ENCODE measurements around the gene TNP2.

The TNP2 gene

DNA sequence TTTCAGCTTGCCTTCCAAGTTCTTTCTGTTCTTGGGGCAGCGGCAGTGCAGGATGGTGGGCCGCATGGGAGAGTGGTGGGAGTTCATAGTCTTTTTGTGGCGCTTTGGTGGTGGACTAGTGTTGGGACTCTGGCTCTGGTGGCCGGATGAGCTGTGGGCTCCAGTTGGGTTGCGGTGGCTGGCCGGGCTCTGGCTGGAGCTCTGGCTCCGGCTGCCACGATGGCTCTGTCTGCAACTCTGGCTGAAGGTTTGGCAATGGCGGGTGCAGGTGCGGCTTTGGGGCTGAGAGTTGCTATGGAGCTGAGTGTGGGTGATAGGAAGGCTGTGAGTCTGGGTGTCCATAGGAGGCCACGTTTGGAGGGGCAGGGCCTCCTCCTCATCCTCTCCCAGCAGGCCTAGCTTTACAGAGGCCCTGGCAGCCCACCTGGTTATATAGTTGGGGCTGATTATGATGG lies at the start of gene TNP2:
Gene TNP2, minus strand, starts transcription at position 405 of the 455 bp plus-strand sequence. Its CDS starts 63 bp downstream, at position 342.
- DNase-seq (ENCODE audit: low spot score): no peak
- TF ChIP-seq, protein P1, sequence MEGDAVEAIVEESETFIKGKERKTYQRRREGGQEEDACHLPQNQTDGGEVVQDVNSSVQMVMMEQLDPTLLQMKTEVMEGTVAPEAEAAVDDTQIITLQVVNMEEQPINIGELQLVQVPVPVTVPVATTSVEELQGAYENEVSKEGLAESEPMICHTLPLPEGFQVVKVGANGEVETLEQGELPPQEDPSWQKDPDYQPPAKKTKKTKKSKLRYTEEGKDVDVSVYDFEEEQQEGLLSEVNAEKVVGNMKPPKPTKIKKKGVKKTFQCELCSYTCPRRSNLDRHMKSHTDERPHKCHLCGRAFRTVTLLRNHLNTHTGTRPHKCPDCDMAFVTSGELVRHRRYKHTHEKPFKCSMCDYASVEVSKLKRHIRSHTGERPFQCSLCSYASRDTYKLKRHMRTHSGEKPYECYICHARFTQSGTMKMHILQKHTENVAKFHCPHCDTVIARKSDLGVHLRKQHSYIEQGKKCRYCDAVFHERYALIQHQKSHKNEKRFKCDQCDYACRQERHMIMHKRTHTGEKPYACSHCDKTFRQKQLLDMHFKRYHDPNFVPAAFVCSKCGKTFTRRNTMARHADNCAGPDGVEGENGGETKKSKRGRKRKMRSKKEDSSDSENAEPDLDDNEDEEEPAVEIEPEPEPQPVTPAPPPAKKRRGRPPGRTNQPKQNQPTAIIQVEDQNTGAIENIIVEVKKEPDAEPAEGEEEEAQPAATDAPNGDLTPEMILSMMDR (IDR thresholded peaks at IDR 0.05; ENCODE audit: extremely low read depth, missing control alignments): no peak

DNA sequence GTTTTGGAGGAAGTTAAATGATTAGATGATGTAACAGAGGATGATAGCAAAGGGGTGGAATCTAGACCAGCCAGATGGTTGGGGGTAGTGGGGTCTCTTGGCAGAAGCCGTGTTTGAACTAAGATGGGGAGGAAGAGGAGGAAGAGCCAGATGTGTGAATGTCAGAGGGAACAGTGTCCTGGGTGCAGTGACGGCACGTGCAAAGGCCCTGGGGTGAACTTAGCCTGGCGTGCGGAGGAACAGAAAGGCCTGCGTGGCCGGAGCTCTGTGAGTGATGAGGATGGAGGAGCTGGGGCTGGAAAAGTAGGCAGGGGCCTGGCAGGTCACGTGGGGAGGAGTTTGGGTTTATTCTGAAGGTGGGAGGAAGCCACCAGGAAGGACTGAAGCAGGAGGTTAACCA lies 49.7 kb upstream of the TNP2 start:
- no peak for DNase-seq (ENCODE audit: low spot score)
- TF ChIP-seq, protein P1 (IDR thresholded peaks at IDR 0.05; ENCODE audit: extremely low read depth, missing control alignments): no peak

DNA sequence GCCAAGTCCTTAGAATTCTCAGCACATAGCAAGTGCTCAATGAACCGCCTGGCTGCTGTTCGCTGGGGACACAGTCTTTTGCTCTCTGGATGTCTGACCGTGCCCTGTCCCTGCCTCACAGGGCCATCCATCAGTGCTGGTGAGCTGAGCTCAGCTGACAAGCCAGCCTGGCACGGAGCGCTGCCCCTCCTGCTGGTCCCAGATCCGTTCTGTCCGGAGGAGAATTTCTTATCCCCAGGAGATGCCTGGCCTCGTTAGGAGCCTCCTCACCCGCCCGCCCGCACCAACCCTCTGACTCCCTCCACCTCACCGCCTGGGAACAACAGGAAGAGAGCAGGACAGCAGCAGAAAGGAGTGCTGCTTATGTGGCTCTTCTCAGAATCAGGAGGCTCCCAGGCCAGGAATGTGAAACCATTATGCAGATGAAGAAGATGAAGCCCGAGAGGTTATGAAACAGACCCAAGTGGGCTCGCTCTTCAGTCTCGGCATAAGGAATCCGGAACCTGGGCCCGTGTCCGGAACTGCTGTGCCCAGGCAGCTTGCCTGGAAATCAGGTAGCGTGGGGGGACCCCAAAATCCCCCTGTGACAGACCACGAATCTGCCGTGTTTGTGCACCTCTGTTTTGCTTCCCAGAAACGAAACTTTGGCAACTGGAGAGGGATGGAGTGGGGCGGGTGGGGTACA lies 47.3 kb upstream of the TNP2 start:
- DNase-seq (ENCODE audit: low spot score): no peak
- TF ChIP-seq, protein P1 (IDR thresholded peaks at IDR 0.05; ENCODE audit: extremely low read depth, missing control alignments): no peak

DNA sequence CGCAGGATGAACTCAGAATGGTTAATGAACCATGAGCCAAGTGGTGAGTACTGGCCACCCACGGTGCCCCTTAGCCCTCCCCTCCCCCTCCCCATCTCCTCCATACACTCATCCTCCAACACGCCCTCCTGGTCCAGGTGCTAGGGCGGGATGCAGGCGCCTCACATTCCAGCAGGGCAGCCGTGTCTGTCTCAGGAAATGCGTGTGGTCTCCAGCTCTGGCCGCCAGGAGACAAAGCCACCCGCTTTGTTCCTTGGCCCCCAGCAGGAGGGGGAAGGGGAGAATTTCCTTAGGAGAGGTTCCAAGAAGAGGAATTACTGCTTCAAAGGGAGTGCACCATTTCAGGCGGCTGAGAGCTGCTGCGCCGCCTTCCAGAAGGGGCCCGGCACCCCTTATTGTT lies 46.4 kb upstream of the TNP2 start:
- no peak for DNase-seq (ENCODE audit: low spot score)
- TF ChIP-seq, protein P1 (IDR thresholded peaks at IDR 0.05; ENCODE audit: extremely low read depth, missing control alignments): no peak

DNA sequence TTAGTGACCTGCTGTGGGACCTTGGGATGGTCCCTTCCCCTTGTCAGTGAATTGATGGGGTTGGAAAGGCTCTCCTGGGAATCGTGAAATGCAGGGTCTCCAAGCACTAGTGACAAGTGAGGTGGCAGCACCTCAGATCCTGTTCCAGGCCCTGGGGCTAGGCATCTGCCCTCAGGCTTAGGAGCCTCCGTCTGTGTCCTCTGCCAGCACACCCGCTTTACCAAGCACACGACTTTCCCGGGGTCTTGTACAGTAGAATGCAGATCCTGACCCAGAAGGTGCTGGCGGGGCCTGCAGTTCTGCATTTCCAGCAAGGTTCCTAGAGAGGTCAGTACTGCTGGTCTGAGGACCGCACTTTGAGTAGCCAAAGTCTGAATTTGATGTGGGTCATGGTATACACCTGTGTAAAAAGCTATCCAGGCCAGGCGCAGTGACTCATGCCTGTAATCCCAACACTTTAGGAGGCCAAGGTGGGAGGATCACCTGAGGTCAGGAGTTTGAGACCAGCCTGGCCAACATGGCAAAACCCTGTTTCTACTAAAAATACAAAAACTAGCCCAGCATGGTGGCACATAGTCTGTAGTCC lies 45.3 kb upstream of the TNP2 start:
- TF ChIP-seq, protein P1 (IDR thresholded peaks at IDR 0.05; ENCODE audit: extremely low read depth, missing control alignments): no peak
- no peak for DNase-seq (ENCODE audit: low spot score)

DNA sequence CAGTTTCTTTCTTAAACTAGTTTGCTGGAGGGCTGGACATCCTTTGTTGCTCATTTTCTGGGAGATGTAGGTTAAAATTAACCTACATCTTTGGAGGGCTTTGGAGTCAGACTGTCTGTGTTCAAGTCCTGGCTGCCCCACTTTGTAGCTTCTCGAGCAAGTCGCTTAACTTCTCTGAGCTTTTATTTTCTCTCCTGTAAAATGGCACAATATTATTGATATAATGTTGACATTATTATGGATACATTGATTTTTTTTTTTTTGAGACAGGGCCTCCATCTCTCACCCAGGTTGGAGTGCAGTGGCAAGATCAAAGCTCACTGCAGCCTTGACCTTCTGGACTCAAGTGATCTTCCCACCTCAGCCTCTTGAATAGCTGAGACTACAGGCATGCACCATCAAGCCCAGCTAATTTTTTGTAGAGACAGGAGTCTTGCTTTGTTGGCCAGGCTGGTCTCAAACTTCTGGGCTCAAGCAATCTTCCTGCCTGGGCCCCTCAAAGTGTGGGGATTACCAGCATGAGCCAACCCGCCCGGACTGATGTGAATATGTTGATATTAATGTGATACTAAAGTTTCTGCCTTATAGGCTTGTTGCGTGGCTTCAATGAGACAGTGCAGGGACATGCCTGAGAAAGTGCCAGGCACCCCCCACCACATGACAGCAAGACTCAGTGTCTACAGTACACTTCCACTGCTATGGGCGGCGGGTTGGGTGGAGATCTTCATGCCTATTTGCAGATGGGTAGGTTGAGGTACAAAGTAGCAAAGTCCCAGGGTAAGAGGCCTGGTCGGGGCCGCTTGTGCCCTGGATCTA lies 44.6 kb upstream of the TNP2 start:
- DNase-seq (ENCODE audit: low spot score): no peak
- TF ChIP-seq, protein P1 (IDR thresholded peaks at IDR 0.05; ENCODE audit: extremely low read depth, missing control alignments): no peak

All from GM20000 (cell line).